ENCODE data around the gene PPP2R2B. TPM values are rescaled to one million over a fixed set of nuclear protein-coding genes. Genes with fewer than 3 reads are reported as not detected.

PPP2R2B gene
- total RNA-seq, 4 donors from 2014 or later, result 0.20 to 1.9 (median 1.3) TPM

DNA sequence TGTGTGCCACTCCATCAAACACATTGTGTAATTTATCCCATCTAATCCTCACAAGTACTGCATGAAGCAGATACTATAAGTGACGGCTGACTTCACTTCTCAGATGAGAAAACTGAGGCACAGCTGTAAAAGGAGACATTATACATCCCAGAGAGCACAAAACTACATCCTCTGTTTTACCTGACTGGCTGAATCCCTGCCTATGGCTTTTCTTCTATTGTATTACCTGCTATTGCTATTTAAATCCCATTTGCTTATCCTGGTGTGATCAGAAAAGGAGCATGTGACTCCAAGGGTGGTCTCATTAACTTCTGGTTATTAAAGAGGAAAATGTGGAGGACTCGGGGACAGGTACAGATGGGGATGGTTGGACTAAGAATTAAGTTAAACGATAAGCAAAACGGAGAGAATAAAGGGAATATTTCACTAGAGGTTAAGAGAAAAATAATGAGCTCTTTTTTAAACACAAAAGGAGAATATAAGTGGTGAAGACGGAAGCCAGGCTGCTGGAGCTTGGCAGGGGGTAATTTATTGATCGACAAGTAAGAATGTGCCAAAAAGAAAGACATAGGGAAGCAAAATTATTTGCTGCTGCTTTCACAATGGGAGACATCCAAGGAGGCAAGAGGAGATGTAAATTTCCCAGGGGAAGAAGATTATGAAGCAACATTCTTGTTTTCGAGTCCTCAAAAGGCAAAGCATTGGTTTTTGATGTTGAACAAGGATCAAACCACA lies 206.8 kb downstream of the PPP2R2B start:
- no peak overlapping the region for H3K27ac ChIP-seq
- in situ Hi-C loops (cut with MboI; ENCODE audit: low pct_ligation_motif_present in 1 of 4, low pct_unique_long_range_greater_than_20kb in 1 of 4, low sequenced_read_pairs in 3 of 4), result loop anchor here in 2 of 4 donors (25.0 kb wide), 1 partner anchor 291 kb away; no protein-coding TSS in a partner anchor

DNA sequence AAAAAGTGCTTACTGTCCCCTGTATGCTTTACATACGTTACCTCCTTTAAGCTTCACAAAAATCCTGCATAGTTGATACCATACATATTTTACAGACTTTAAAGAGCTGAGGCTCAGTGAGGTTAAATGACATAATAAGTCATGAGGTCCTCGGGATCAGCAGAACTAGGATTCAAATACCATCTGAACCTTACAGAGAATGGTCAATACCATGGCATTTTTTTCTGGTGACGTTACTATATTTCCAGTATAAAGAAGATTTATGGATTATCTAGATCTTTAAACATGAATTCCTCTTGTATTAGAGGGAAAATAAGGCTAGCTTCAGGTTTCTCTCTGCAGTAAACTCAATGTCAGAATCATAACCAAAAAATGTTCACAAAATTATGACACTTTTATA lies 208.9 kb downstream of the PPP2R2B start:
- in situ Hi-C loops (cut with MboI; ENCODE audit: low pct_ligation_motif_present in 1 of 4, low pct_unique_long_range_greater_than_20kb in 1 of 4, low sequenced_read_pairs in 3 of 4), result loop anchor here in 3 of 4 donors (10.0 to 25.0 kb wide), 2 partner anchors 293 to 295 kb away; no protein-coding TSS in a partner anchor

More for the DNA sequence above, 206.8 kb downstream of the PPP2R2B start:
- Histone ChIP-seq H3K4me1 (peaks cover 0 to 5% (median 2%) of the 10 kb centered on the region in 4 donors), H3K27me3 (no peaks in the 10 kb centered on the region), H3K36me3 (no peaks in the 10 kb centered on the region), H3K9me3 (no peaks in the 10 kb centered on the region), H3K4me3 (no peak overlapping the region)
- no peak for TF ChIP-seq EP300 (IDR thresholded peaks at IDR 0.05; ENCODE audit: low read depth)
- no peak for TF ChIP-seq POLR2A (IDR thresholded peaks at IDR 0.05)
- TF ChIP-seq POLR2AphosphoS5 (IDR thresholded peaks at IDR 0.05), result no peak
- TF ChIP-seq CTCF (IDR thresholded peaks at IDR 0.05), result no peak
- intact Hi-C loops (cut with DNase I; ENCODE audit: low total_unique reads), result no loop called here
- no peak for DNase-seq
- 69% methylated on average over 5 to 7 of the region's 7 CpGs for WGBS, 2 donors (ENCODE audit: low coverage in 1 of 2)

DNA sequence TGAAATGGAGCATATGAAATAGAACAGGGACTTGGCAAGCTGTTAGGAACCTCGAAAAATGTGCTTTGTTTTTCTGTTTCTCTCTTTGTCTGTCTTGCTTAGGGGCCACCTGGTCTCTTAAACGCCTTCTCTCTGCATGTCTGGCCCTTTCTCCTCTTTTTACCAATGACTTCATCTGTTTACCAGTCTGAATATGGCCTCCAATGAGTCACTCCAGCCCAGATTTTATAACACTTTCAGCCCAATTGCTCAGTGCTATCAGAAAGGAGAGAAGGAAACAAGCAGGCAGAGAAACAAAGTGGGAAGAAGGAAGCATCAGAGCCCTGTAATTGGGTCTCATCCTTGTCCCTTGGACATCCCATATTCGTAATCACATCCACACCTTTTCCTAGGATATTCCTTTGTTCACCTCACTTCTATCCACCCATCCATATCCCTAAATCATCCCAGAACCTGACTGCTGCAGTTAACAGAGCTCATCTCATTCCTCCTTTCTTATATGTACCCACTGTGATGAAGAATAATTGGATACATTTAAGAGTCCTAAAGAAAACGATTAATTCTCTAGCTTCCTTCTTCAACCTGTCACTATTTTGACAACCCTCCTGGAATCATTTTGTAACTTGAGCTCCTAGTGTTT lies 210.8 kb downstream of the PPP2R2B start:
- Histone ChIP-seq H3K27ac (peak overlapping the region in 2 of 4 donors; percentile 45 to 54), H3K4me1 (peaks cover 0 to 5% (median 2%) of the 10 kb centered on the region in 4 donors), H3K4me3 (no peak overlapping the region), H3K36me3 (no peaks in the 10 kb centered on the region), H3K27me3 (no peaks in the 10 kb centered on the region), H3K9me3 (no peaks in the 10 kb centered on the region)
- no peak for TF ChIP-seq CTCF (IDR thresholded peaks at IDR 0.05)
- no peak for TF ChIP-seq EP300 (IDR thresholded peaks at IDR 0.05; ENCODE audit: low read depth)
- TF ChIP-seq POLR2A (IDR thresholded peaks at IDR 0.05), result no peak
- in situ Hi-C loops (cut with MboI; ENCODE audit: low pct_ligation_motif_present in 1 of 4, low pct_unique_long_range_greater_than_20kb in 1 of 4, low sequenced_read_pairs in 3 of 4), result loop anchor here in 3 of 4 donors (10.0 to 25.0 kb wide), 2 partner anchors 295 to 297 kb away; no protein-coding TSS in a partner anchor
- 16 to 33% methylated on average over 4 of the region's 4 CpGs for WGBS, 2 donors (ENCODE audit: low coverage in 1 of 2)
- intact Hi-C loops (cut with DNase I; ENCODE audit: low total_unique reads), result no loop called here
- DNase-seq, result no peak

More for the DNA sequence above, 208.9 kb downstream of the PPP2R2B start:
- peak overlapping the region in 1 of 4 donors; percentile 1 for H3K27ac ChIP-seq
- 60 to 66% methylated on average over 3 of the region's 3 CpGs for WGBS, 2 donors (ENCODE audit: low coverage in 1 of 2)
- H3K9me3 ChIP-seq, result no peaks in the 10 kb centered on the region
- intact Hi-C loops (cut with DNase I; ENCODE audit: low total_unique reads), result no loop called here
- peaks cover 0 to 5% (median 2%) of the 10 kb centered on the region in 4 donors for H3K4me1 ChIP-seq
- no peaks in the 10 kb centered on the region for H3K36me3 ChIP-seq
- TF ChIP-seq POLR2AphosphoS5 (IDR thresholded peaks at IDR 0.05) (no peak), CTCF (IDR thresholded peaks at IDR 0.05) (no peak), EP300 (IDR thresholded peaks at IDR 0.05; ENCODE audit: low read depth) (no peak), POLR2A (IDR thresholded peaks at IDR 0.05) (no peak)
- H3K27me3 ChIP-seq, result no peaks in the 10 kb centered on the region
- DNase-seq, result no peak
- H3K4me3 ChIP-seq, result no peak overlapping the region

DNA sequence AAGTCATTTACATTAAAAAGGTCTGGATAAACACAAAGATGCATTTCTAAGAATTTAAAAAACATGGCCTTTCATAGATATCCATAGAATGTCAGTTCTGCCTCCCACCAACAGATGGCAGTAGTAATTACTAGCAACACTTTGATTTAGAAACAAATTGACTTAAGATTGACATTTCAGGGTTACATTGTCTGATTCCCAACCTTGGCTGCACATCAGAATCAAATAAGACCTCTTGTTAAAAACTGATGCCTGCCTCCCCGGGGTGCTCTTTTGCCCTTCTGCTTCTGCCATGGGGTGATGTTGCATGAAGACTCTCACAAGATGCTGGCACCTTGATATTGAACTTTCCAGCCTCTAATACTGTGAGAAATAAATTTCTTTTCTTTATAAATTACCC lies 216.3 kb downstream of the PPP2R2B start:
- no peaks in the 10 kb centered on the region for H3K36me3 ChIP-seq
- DNase-seq, result no peak
- intact Hi-C loops (cut with DNase I; ENCODE audit: low total_unique reads) (no loop called here), in situ Hi-C loops (cut with MboI; ENCODE audit: low pct_ligation_motif_present in 1 of 4, low pct_unique_long_range_greater_than_20kb in 1 of 4, low sequenced_read_pairs in 3 of 4) (loop anchor here in 3 of 4 donors (10.0 to 25.0 kb wide), 2 partner anchors 300 to 303 kb away; no protein-coding TSS in a partner anchor)
- H3K4me3 ChIP-seq, result no peak overlapping the region
- no peaks in the 10 kb centered on the region for H3K27me3 ChIP-seq
- TF ChIP-seq CTCF (IDR thresholded peaks at IDR 0.05) (peak; percentile 8 to 56 (median 34)), EP300 (IDR thresholded peaks at IDR 0.05; ENCODE audit: low read depth) (no peak)
- peaks cover 0 to 2% (median 0%) of the 10 kb centered on the region in 4 donors for H3K4me1 ChIP-seq
- no peaks in the 10 kb centered on the region for H3K9me3 ChIP-seq
- no peak overlapping the region for H3K27ac ChIP-seq
- 88 to 91% methylated on average over 1 of the region's 1 CpG for WGBS, 2 donors (ENCODE audit: low coverage in 1 of 2)

Measured in transverse colon (tissue), 4 donors.